ENCODE results near the gene SORCS1.

GRCh38 chr10:107059872-107060271 is 104.6 kb downstream of the SORCS1 start:
- TF ChIP-seq POLR2A (IDR thresholded peaks at IDR 0.05) = no peak
- TF ChIP-seq, protein P1, sequence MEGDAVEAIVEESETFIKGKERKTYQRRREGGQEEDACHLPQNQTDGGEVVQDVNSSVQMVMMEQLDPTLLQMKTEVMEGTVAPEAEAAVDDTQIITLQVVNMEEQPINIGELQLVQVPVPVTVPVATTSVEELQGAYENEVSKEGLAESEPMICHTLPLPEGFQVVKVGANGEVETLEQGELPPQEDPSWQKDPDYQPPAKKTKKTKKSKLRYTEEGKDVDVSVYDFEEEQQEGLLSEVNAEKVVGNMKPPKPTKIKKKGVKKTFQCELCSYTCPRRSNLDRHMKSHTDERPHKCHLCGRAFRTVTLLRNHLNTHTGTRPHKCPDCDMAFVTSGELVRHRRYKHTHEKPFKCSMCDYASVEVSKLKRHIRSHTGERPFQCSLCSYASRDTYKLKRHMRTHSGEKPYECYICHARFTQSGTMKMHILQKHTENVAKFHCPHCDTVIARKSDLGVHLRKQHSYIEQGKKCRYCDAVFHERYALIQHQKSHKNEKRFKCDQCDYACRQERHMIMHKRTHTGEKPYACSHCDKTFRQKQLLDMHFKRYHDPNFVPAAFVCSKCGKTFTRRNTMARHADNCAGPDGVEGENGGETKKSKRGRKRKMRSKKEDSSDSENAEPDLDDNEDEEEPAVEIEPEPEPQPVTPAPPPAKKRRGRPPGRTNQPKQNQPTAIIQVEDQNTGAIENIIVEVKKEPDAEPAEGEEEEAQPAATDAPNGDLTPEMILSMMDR (IDR thresholded peaks at IDR 0.05) = no peak

Measured in right lobe of liver (tissue), 4 donors.